ENCODE data around the gene C11orf24.

The C11orf24 gene

DNA sequence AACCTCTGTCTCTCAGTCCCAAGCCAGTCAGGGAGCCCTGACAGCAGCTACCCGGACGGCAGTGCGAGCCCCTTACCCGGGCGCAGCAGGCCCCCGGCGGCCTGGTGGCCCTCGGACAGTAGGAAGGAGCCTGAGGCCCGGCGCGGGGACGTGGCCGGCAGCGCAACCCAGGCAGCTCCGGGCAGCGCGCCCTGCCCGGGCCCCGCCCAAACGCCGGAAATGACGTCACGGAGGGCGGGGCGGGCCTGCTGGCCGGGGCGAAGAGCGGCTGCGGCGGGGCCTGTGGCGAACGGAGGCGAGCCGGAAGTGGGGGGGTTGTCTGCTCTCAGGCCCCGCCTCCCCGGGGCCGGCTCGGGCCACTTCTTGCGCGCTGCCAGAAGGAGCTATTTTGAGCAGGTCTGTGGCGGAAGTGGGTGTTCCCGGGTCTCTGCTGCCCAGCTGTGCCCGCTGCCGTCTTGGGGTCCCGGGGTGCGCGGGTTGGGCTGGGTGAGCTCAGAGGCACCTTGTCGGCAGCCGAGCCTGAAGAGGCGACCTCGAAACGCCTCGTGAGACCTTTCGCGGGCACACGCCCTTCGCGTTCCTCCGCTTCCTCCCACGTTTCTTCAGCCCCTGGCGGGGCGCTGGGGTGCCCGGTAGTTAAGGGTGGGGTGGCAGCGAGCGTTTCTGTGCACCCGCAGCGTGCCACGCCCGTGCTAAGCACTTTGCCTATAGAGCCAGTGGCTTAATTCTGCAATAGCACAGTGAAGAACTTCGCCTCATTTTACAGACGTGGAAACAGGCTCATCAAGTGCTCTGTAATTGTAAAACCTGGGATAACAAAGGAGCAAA lies at the start of gene C11orf24:
C11orf24 (minus strand) TSS at position 193 of the 828 bp plus-strand sequence. CDS start 8,206 bp downstream, outside the sequence.
- TF ChIP-seq, protein P1, sequence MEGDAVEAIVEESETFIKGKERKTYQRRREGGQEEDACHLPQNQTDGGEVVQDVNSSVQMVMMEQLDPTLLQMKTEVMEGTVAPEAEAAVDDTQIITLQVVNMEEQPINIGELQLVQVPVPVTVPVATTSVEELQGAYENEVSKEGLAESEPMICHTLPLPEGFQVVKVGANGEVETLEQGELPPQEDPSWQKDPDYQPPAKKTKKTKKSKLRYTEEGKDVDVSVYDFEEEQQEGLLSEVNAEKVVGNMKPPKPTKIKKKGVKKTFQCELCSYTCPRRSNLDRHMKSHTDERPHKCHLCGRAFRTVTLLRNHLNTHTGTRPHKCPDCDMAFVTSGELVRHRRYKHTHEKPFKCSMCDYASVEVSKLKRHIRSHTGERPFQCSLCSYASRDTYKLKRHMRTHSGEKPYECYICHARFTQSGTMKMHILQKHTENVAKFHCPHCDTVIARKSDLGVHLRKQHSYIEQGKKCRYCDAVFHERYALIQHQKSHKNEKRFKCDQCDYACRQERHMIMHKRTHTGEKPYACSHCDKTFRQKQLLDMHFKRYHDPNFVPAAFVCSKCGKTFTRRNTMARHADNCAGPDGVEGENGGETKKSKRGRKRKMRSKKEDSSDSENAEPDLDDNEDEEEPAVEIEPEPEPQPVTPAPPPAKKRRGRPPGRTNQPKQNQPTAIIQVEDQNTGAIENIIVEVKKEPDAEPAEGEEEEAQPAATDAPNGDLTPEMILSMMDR (IDR thresholded peaks at IDR 0.05; ENCODE audit: extremely low read depth, insufficient read depth, missing control alignments), result no peak
- in situ Hi-C loops (cut with MboI; ENCODE audit: low pct_unique_long_range_greater_than_20kb, low sequenced_read_pairs, unreplicated experiment), result no loop called here
- DNase-seq (ENCODE audit: low spot score), result peak; percentile 99

DNA sequence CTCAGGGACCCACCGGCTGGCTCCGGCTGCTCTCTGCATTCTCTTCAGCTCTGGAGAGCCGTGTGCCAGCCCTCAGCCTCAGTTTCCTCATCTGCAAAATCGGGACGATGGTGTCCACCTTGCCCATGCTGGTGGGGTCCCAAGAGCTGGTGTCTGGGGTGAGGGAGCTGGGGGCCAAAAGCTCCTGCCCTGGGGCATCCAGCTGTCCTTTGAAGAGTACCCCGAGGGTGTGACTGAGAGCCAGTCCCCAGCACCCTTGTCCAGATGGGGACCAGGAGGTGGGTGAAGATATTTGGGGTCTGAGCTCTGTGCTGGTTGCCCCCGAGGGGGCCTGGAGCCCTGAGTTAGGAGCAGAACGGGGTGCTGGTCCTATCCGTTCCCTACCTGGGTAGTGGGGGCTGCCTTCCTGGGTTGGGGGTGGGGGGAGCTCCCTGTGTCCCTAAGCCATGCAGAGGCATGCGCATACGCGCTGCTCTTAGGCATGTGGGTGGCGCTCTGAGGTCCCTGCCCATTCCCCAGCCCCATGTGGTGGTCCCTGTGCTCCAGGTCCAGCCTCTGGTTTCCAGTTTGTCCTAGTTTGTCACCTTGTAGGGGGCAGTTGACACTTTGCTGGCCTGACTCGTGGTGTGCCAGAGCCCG lies 45.5 kb upstream of the C11orf24 start:
- TF ChIP-seq, protein P1 (IDR thresholded peaks at IDR 0.05; ENCODE audit: extremely low read depth, insufficient read depth, missing control alignments), result no peak
- in situ Hi-C loops (cut with MboI; ENCODE audit: low pct_unique_long_range_greater_than_20kb, low sequenced_read_pairs, unreplicated experiment), result no loop called here
- DNase-seq (ENCODE audit: low spot score), result no peak

DNA sequence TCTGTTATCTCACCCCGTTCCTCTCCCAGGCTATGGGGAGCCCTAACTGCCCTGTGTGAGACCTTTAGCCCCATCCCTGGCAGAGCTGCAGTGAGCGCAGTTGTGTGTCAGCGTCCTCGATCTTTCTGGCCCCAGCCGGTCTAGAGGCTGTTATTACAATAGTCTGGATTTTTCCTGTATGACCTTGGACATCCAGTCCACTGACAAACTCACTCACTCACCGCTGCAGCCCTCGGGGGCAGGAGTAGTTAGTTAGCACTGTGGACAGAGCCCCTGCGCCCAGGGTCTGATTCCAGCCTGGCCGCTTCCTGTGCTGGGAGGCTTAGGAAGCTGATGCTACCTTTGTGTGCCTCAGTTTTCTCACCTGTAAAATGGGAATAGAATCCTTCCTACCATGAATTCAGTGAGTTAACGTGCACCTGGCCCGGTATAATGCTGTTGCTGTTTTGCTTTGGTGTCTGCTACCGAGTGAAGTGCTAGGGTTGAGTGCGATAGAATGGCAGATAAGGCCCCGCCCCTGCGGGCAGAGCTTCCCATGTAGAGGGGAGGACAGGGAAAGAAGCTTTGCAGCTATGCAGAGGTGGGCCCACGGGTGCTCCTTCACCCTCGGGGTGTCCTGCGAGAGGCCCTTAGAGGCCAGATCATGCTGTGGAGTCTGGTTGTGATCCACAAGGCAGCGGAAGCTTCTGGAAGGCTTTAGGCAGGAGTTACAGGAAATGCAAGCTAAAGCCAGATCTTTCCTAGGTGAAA lies 43.6 kb upstream of the C11orf24 start:
- no peak for DNase-seq (ENCODE audit: low spot score)
- TF ChIP-seq, protein P1 (IDR thresholded peaks at IDR 0.05; ENCODE audit: extremely low read depth, insufficient read depth, missing control alignments), result no peak
- in situ Hi-C loops (cut with MboI; ENCODE audit: low pct_unique_long_range_greater_than_20kb, low sequenced_read_pairs, unreplicated experiment), result no loop called here

DNA sequence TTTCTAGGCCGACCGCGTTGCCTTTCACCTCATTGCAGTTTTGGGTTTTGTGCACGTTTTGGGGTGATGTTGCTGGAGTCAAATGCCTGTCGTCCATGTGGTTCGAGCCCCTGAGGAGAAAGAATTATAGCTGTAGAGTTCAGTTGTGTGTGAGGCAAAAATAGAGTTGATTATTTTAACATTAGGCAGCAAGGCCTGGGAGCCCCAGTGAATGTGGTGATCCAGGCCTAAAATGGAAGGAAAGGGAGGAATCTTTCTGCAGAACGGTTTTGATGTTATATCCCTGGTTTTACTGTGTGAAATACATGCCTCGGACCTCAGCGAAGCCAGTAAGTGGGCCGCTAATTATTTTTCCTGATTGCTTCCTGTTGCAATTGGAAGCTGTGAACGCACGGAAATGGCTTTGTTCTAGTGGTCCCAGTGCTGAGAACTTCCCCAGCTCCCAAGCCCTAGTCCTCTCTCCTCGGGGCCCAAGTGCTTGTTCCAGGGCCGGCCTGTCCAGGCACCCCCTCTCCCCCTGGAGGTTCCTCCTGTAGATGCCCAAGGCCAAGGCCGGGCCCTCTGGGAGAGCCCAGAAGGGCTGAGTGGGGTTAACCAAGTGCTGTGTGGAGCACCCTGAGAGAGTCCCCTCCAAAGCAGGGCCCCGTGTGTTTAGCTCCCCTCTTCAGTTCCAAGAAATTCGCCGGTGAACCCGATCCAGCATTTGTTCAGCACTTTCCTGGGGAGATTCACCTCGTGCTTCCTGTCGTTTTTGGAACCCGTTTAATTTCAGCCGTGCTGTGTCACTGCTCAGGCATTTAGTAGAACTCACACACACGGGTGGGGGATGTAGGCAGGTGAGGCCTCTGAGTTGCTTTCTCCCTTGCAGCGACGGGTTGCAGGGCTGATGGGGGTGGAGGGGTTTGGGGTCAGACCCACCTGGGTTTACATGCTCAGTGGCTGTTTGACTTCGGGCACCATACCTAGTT lies 42.7 kb upstream of the C11orf24 start:
- no peak for DNase-seq (ENCODE audit: low spot score)
- TF ChIP-seq, protein P1 (IDR thresholded peaks at IDR 0.05; ENCODE audit: extremely low read depth, insufficient read depth, missing control alignments), result no peak
- in situ Hi-C loops (cut with MboI; ENCODE audit: low pct_unique_long_range_greater_than_20kb, low sequenced_read_pairs, unreplicated experiment), result no loop called here

DNA sequence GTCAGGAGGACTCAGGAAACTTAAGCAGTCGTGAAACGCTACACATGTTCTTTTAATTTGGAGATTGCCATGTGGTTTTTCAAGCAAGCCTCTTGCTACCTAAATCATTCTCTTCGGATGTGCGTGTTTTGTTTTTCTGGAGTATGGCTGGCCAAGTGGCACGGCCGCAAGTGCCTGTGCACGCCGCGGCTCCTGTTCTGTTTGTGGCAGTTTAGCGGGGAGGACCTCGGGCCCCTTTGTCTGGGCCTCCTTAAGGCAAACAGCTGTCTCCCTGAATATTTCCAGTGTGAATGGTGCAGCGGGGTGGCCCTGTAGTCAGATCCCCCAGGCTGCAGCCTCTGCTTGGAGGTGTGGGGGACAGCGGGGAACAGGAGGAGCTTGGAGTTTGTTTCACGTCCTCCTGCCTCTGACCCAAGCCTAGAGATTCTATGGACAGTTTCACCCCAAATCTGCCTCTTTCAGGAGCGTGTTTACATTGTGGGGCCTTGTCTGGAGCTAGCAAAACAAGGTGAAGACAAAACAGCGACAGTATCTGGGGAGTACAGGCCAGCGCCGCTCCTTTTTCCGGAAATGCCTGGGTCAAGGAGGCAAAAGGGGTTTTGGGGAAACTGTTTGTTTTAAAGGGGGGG lies 41.9 kb upstream of the C11orf24 start:
- in situ Hi-C loops (cut with MboI; ENCODE audit: low pct_unique_long_range_greater_than_20kb, low sequenced_read_pairs, unreplicated experiment), result no loop called here
- TF ChIP-seq, protein P1 (IDR thresholded peaks at IDR 0.05; ENCODE audit: extremely low read depth, insufficient read depth, missing control alignments), result no peak
- no peak for DNase-seq (ENCODE audit: low spot score)
